Esophagus (tissue), 2 donors: ENCODE data around the gene RYR2. TPM values are rescaled to one million over a fixed set of nuclear protein-coding genes. Genes with fewer than 3 reads are reported as not detected.
"Not testable (repeated sequence)": the region's sequence is repeated elsewhere in the genome, so short reads cannot be mapped to it uniquely, and the experiment has no call there.

Experiments used
- H3K27ac ChIP-seq, 2 donors: one replicate each; pipeline ENCODE4 v1.5.1; 2013; ENCODE audit warnings: low read depth in 2 of 2, mild to moderate bottlenecking in 2 of 2, inconsistent platforms in 1 of 2, low read length in 1 of 2, moderate library complexity in 1 of 2
- H3K27me3 ChIP-seq, 2 donors: one replicate each; pipeline ENCODE4 v1.6.1; 2013; ENCODE audit warnings: low read length in 2 of 2, control low read depth in 1 of 2, mild to moderate bottlenecking in 1 of 2; ENCODE audit not compliant: insufficient read depth in 2 of 2, control insufficient read depth in 1 of 2
- H3K36me3 ChIP-seq, 2 donors: one replicate each; pipeline ENCODE4 v1.6.1; 2013; ENCODE audit warnings: low read length in 1 of 2; ENCODE audit not compliant: control insufficient read depth in 2 of 2, insufficient read depth in 2 of 2
- H3K4me1 ChIP-seq, 2 donors: one replicate each; pipeline ENCODE4 v1.6.1; 2013; ENCODE audit warnings: low read length in 1 of 2; ENCODE audit not compliant: control insufficient read depth in 2 of 2, insufficient read depth in 2 of 2
- H3K4me3 ChIP-seq, 2 donors: one replicate each; pipeline ENCODE4 v1.5.1; 2013; ENCODE audit warnings: low read length in 2 of 2, mild to moderate bottlenecking in 2 of 2, low read depth in 1 of 2, moderate library complexity in 1 of 2
- H3K9me3 ChIP-seq, 2 donors: one replicate each; pipeline ENCODE4 v1.6.1; 2013; ENCODE audit warnings: mild to moderate bottlenecking in 2 of 2, low read depth in 1 of 2, low read length in 1 of 2, moderate library complexity in 1 of 2; ENCODE audit not compliant: control insufficient read depth in 2 of 2, insufficient read depth in 1 of 2
- WGBS, 2 donors: extraction: QIAGEN DNeasy Blood & Tissue Kit; methylation state at CpG; one replicate each; pipeline ENCODE4 v1.1.7; 2013; 5-methylcytosine and 5-hydroxymethylcytosine counted together
- polyA plus RNA-seq, 2 donors: library from polyadenylated mRNA; stranded (reverse); fragments of 200-250 nt; gene quantifications; one replicate each; pipeline ENCODE4 v1.2.3, GENCODE V29; 2013
- donor health status: healthy with polysubstance abuse.
- donor health status: Bipolar disorder and iron deficiency.

The RYR2 gene
- polyA plus RNA-seq, 2 donors: 0.35 to 1.2 TPM

DNA sequence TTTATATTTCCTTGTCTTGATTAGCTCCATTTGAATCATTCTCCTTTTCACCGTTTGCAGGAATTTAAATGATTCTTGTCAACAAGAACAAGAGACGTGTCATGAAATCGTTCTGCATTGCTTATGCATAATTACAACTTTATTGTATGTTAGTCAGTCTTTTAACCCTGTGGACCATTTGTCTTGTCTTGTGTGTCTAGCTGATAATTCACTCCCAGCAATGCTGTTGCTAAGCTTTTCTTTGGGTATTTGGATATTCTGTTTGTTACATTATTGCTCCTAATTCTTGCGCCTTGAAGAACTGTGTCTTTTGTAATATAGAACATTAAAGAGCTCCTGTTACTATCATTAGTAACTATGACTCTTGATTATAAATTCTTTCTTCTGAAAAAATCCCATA, 311.9 kb downstream of the RYR2 start:
- 76 to 77% methylated on average over 4 of the region's 4 CpGs for whole genome bisulfite sequencing, 2 donors

DNA sequence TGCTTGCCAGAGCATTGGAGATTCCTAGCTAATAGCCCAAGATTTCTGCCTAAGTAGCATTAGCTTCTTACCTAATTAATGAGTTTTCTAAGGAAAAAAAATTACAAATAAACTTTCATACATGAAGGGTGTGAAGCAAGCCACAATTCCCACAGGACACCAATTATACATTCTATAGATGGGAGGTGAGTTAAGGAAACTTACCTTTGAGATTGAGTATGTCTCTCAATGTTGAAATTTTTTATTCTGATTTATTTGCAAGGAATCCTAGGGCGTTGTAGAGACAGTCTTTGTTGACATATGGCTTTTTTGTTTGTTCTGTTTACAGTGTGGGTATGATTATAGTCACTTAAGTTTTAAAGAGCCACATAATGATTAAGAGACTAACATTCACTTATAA, 313.0 kb downstream of the RYR2 start:
- no peak overlapping the region for H3K4me3 ChIP-seq
- no peaks in the 10 kb centered on the region for H3K4me1 ChIP-seq
- H3K27me3 ChIP-seq: no peaks in the 10 kb centered on the region
- no peaks in the 10 kb centered on the region for H3K9me3 ChIP-seq
- WGBS, 2 donors: 39 to 45% methylated on average over 1 of the region's 1 CpG
- no peak overlapping the region for H3K27ac ChIP-seq
- H3K36me3 ChIP-seq: no peaks in the 10 kb centered on the region

More for the DNA sequence above, 311.9 kb downstream of the RYR2 start:
- Histone ChIP-seq H3K27ac (no peak overlapping the region), H3K4me1 (no peaks in the 10 kb centered on the region), H3K9me3 (no peaks in the 10 kb centered on the region), H3K27me3 (no peaks in the 10 kb centered on the region), H3K36me3 (no peaks in the 10 kb centered on the region), H3K4me3 (no peak overlapping the region)

DNA sequence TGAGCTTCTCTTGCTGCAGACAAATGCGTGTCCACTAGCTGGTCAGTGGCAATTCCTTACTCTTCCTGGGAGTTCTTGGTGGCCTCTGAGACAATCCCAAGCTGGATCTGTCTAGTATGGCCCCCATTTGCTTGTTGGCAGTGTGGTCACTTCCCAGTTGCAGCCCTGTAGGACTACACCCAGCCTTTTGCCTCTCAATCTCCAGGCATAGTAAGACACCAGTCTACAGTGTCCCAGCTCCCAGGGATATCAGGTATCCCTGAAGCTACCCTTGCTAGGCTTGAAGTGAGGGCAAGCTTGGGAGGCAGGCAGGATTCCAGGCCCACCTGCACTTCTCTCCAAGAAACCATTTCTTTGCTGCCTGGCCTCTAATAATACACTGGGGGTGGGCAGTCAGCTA, 316.6 kb downstream of the RYR2 start:
- Histone ChIP-seq H3K27ac (no peak overlapping the region), H3K36me3 (no peaks in the 10 kb centered on the region), H3K9me3 (no peaks in the 10 kb centered on the region), H3K4me1 (no peaks in the 10 kb centered on the region), H3K27me3 (no peaks in the 10 kb centered on the region), H3K4me3 (no peak overlapping the region)
- 84 to 91% methylated on average over 1 of the region's 1 CpG for WGBS, 2 donors

DNA sequence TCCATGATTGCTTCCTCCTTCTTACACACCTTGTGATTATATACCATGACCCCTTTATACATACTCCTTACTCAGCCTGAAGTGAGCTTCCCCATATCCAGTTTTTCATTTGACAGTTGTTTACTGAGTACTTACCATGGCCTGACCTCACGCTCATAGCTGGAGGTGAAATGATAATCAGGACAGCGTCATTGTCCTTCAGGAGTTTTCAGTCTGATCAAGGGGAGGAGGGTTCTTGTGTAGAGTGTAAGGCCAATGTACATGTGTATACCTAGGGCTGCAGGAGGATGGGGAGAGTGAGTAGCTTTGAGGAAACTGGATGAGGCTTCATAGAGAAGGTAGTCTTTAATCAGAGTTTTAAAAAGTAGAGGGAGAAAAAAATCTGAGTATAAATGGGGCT, 325.8 kb downstream of the RYR2 start:
- Histone ChIP-seq H3K27me3 (no peaks in the 10 kb centered on the region), H3K36me3 (no peaks in the 10 kb centered on the region), H3K4me3 (no peak overlapping the region), H3K9me3 (no peaks in the 10 kb centered on the region), H3K27ac (no peak overlapping the region), H3K4me1 (no peaks in the 10 kb centered on the region)
- 53 to 57% methylated on average over 2 of the region's 2 CpGs for WGBS, 2 donors

DNA sequence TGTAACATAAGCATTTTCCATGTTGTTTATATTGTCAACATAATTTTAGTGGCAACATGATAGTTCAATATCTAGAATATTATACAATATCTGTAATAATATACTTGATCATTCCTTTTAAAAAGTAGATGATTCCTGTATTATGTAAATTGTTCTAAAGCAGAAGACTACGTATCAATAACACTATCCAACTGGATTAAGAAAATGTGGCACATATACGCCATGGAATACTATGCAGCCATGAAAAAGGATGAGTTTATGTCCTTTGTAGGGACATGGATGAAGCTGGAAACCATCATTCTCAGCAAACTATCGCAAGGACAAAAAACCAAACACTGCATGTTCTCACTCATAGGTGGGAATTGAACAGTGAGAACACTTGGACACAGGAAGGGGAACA, 329.5 kb downstream of the RYR2 start:
- not testable (repeated sequence) for H3K9me3 ChIP-seq, H3K4me1 ChIP-seq, H3K27me3 ChIP-seq, H3K36me3 ChIP-seq, H3K27ac ChIP-seq, H3K4me3 ChIP-seq
- WGBS, 2 donors: 85 to 92% methylated on average over 2 of the region's 3 CpGs

DNA sequence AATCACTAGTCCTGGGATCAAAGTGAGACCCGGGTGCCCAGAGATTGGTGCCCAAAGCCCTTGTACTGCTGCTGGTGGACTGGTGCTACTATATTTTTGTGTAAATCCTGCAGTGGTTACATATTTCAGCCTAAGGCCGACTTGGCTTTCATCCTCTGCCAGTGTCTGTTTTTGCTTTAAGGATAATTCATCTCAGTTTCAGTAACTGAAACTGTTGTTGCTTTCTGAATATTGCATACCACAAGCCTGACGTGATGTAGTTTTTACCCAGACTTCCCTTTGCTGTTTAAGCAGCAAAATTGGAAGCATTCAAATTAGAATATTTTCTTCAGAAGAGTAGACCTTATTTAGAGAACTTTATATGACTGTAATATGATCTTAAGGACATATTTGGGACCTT, 341.8 kb downstream of the RYR2 start:
- Histone ChIP-seq H3K4me3 (no peak overlapping the region), H3K27ac (no peak overlapping the region), H3K36me3 (no peaks in the 10 kb centered on the region), H3K9me3 (no peaks in the 10 kb centered on the region), H3K4me1 (no peaks in the 10 kb centered on the region), H3K27me3 (no peaks in the 10 kb centered on the region)
- 39 to 48% methylated on average over 3 of the region's 3 CpGs for WGBS, 2 donors

DNA sequence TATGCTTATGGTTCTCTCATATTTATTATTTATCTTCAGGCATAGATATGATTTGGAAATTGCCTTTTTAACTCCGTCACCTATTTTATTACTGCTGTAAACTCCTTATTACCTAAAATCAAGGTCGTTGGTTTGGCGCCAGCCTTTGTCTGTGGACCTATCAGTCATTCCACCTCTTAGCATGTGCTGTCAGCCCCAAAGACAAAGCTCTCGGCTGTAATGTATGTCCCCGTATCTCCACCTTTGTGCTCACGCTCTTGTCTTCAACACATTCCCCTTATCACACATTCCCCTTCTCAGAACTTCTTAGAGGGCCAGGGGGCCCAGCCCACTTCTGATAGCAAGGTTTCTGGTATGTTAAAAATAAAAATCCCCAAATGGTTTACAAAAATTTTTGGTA, 342.2 kb downstream of the RYR2 start:
- Histone ChIP-seq H3K27ac (no peak overlapping the region), H3K4me1 (no peaks in the 10 kb centered on the region), H3K4me3 (no peak overlapping the region), H3K9me3 (no peaks in the 10 kb centered on the region), H3K36me3 (no peaks in the 10 kb centered on the region), H3K27me3 (no peaks in the 10 kb centered on the region)
- WGBS, 2 donors: 47 to 52% methylated on average over 6 of the region's 6 CpGs

DNA sequence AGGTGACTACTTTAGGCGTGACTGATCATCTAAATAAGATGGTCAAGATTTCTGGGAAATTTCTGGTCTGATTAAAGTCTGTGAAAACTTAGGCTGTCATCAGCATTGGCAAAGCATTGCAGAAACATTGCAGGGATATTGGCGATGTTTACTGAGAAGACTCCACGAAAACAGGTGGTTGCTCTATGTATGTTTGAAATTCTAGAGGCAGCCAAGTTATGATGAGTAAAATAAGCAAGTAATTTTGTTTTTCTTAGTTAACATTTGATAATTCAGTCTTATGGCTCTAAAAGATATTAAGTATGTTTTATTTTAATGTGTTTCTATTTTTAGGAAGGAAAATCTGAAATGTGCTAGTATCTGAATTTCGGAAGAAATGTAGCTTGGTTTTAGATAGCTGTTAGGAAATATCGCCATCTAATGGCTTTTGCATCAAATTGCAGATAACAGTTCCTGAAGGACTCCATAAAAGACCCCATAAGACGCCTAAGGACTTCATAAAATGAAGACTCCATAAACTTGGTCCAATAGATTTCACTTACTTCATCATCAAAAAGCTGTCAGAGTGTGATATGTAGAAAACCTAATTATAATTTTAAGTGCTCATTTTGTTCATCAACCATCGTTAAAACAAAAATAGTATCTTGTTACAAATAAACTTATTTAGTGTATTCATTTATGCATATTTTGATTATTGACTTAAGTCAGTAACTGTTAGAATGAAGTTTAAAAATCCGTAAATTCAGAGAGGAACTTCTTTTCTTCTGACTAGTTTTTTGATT, 344.6 kb downstream of the RYR2 start:
- Histone ChIP-seq H3K27ac (no peak overlapping the region), H3K9me3 (no peaks in the 10 kb centered on the region), H3K27me3 (no peaks in the 10 kb centered on the region), H3K36me3 (no peaks in the 10 kb centered on the region), H3K4me3 (no peak overlapping the region), H3K4me1 (no peaks in the 10 kb centered on the region)
- 54 to 59% methylated on average over 8 of the region's 8 CpGs for WGBS, 2 donors

DNA sequence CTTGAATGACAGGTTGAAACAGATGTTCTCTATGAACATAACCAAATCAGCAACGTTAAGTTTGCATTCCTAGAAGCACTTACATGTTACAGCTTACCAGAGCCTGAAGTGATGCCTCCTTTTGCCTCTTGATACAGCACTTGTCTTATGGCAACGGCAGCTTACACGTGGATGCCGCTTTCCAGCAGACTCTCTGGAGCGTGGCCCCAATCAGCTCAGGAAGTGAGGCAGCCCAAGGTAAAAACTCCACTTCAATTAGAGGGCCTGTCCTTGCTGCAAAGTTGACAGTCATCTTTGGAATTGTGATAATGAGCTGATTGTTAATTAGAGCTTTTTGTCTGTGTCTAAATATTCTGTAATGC, 345.1 kb downstream of the RYR2 start:
- WGBS, 2 donors: 86 to 87% methylated on average over 5 of the region's 5 CpGs

DNA sequence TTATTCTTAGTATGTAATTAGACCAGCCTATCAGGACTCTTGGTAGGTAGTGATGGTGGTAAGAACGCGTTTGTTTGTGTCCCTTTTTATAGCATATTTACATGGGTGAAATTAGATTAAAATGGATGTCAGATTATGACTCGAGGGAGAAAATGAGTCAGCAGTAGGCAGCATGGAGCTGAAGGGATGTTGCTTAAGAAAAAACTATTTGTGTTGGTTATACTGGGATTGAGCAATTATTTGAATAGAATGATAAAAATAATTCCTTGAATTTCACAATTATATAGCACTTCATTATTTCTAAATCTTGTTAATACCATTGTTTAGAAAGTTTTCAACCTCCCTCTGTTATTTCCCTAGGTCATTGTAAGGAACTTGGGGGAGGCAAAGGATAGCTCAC, 348.8 kb downstream of the RYR2 start:
- Histone ChIP-seq H3K36me3 (no peaks in the 10 kb centered on the region), H3K4me1 (no peaks in the 10 kb centered on the region), H3K9me3 (no peaks in the 10 kb centered on the region), H3K4me3 (no peak overlapping the region), H3K27me3 (no peaks in the 10 kb centered on the region), H3K27ac (no peak overlapping the region)
- WGBS, 2 donors: 19 to 20% methylated on average over 3 of the region's 3 CpGs

More for the DNA sequence above, 345.1 kb downstream of the RYR2 start:
- Histone ChIP-seq H3K27me3 (no peaks in the 10 kb centered on the region), H3K4me3 (no peak overlapping the region), H3K36me3 (no peaks in the 10 kb centered on the region), H3K27ac (no peak overlapping the region), H3K9me3 (no peaks in the 10 kb centered on the region), H3K4me1 (no peaks in the 10 kb centered on the region)
